Stimulated activated naive CD4-positive, alpha-beta T cell (primary cell): ENCODE measurements around the gene JPH3.

Experiments used
- DNase-seq, 6 experiments: peaks; one replicate each; lab custom pipeline; 2025; lab: John Stamatoyannopoulos, UW

JPH3 gene

GRCh38 chr16:87741700-87742415, 139.6 kb downstream of the JPH3 start:
- no peak for DNase-seq

GRCh38 chr16:87742781-87743490, 140.6 kb downstream of the JPH3 start:
- no peak for DNase-seq

DNA sequence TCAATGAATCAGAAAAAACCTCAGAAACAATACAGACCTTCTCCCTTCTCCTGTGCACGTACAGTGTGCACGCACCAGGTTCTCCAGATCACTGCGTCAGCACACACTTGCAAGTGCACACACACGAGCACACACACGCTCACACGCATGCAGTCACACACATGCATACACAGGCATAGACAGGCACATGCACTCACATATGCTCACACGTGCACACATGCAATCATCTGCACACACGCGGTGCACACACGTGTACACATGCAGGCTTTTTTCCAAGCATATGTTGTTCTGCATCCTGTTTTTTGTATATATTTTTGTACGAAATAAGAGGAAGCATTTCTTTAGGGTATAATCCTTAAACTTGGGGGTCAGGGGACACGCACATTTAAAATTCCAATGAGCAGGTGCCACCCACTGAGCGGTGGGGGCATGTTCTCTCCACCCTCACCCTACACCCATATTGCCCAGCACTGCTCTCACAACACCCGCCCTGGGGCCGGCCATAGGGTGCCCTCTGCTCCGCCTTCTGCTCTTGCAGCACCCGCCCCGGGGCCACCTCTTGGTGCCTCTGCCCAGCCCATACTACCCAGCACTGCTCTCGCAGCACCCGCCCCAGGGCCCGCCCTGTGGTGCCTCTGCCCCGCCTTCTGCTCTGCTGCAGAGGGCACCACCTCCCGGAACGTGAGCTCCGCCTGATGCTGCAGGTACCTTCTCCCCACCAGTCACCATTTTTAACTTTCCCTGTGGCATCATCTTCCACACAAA, 142.6 kb downstream of the JPH3 start:
- DNase-seq: no peak

- DNase-seq: no peak
These were observed 143.9 kb downstream of the JPH3 start for GRCh38 chr16:87746178-87746577.
